ENCODE data around the gene FAM181B. TPM values are rescaled to one million over a fixed set of nuclear protein-coding genes. Genes with fewer than 3 reads are reported as not detected.
A peak's percentile ranks its signal among the peaks of the same experiment; 100 is the strongest.
"Not testable (repeated sequence)": the region's sequence is repeated elsewhere in the genome, so short reads cannot be mapped to it uniquely, and the experiment has no call there.

FAM181B gene
- total RNA-seq, 1 experiment from 2014 or later: 0.23 TPM

DNA sequence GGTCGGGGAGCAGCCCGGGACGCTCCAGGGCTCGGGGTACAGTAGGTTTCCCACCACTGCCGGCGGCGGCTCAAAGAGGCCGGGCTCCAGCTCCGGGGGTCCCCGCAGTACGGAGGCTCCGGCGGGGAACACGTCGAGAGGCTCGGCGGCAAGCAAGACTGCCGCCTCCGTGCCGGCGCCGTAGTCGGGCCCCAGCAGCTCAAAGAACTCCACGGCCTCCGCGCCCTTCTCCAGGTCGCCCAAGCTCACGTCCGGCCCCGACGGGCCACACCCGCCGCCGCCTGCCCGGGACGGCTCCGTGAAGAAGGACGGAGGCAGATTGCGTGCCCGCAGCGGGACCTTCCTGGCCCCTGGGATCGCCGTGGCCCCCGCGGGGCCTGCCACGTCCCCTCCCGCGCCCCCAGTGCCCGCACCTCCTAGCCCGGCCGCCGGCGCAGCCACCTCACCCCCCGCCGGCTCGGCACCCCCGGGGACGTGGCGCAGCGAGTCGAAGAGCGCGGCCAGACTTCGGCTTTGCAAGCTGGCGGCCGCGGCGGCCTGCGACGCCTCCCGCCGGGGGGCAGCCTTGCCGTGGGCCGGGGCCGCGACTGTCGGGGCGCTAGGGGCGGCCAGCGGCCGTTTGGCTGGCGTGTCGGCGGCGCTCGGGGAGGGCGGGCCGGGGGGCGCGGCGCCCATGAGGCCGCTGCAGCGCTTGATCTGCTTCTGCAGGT, 775 bp downstream of the FAM181B start:
- DNase-seq (ENCODE audit: low read depth): peak; percentile 27

DNA sequence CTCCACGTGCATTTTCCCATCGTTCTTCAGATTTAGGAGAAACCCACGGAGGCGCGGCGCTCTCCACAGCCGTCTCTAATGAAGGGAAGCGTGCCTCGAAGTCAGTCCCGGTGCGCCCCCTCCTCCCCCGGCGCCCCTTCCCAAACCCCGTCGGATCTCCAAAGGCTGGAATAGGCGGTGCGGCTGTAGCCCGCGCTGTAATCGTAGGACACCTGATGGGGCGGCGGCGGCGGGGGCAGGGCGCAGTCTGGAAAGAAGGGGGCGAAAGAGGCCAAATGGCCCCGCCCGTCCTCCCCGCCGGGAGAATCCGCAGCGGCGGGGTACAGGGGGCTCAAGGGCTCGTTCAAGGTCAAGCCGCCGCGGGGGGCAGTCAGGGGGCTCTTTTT, 1.3 kb downstream of the FAM181B start:
- DNase-seq (ENCODE audit: low read depth): no peak

DNA sequence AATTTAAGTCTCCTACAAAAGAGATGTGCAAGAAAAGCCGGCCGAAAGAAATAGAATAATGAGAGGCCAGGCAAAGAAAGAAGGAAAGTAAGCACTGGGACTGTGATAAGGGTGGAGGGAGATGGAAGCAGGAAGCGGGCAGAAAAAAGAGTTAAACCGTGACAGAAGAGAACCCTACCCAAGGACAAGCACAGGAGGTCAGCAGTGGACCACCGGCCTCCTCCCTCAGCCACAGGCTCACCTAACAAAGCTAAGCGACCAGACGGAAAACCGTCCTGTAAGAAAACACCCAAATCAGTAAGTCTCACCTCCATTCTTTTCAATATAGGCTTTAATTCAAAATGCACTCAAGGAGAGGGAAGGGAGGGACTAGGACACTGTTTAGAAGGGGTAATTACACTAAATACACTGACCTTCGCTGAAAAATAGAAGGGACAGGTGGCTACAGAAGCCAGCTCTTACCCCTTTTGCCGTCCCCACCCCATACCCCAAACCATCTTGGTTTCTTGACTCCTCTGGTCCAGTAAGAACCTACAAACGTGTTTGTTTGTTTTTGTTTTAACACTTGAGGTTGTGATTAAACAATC, 1.9 kb downstream of the FAM181B start:
- DNase-seq (ENCODE audit: low read depth): no peak

DNA sequence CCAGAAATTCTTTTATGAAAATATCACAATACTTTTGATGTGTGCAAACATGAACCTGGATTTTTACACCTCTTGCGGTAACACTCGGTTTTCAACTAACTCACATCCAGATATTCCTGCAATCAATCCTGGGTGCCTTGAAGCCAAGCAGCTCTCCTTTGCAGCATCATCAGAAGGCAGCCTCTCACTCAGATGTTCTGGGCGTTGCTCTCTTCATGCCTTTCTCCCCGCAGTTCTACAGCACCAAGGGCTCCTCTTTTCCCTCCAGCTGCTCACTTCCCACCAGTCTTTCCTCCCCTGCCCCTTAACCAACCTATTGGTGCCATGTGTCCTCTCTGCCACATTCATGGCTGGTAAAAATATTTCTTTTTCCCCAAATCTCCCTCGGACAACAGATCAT, 2.9 kb downstream of the FAM181B start:
- no peak for DNase-seq (ENCODE audit: low read depth)

DNA sequence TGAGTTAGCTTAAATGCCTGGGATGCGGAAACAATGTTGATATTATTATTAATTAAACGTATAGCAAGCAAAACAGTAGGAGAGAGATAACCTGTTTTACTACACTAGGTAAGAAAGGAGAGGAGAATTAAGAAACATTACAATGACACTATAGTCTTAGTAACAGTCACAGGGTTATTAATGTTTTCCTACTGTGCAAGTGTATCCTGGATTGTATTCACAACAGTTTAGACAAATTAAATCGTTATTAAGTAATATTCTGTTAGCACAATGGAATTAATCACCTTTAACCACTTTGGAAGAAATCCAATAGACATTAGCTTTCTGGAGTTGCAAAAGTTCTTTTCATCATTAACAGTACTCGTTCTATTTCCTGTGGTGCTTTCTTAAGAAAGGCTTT, 3.4 kb downstream of the FAM181B start:
- DNase-seq (ENCODE audit: low read depth): no peak

DNA sequence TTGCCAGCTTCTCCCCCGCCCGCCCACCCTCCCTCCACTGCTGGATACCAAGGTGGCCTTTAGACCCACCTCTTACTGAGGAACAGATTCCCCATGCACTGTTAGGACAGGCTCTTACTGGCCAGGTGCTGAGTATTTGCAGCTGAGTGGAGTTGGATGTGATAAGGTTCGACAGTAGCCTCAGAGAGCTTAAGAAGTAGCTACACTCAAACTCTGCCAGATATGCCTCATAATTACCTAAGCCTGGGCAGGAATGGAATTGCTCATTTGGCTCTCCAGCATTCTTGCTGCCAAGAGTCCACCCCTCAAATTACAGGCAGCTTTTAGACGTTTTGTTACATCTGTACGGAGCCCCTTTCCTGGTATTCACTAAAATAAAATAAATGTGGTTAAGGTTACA, 9.6 kb downstream of the FAM181B start:
- no peak for DNase-seq (ENCODE audit: low read depth)

DNA sequence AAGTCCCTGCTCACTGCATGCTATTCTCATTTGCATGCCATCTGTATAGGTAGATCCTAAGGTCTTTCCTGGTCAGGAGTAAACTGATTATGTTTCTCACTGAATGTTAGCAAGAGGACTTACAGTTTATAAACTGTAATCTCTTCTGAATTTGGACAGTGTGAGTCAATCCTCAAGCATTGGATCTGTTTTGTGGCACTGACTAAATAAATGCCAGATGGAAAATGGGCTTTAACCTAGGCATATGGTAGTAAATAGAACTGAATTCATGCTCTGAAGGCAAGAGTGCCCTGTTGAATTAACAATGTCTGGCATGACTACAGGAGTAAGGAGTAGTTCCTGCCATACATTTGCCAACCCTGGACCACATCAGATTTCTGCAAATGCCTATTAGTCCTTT, 11.4 kb downstream of the FAM181B start:
- DNase-seq (ENCODE audit: low read depth): no peak

- DNase-seq (ENCODE audit: low read depth): no peak
Observed at GRCh38 chr11:82720267-82721065, 13.2 kb downstream of the FAM181B start.

DNA sequence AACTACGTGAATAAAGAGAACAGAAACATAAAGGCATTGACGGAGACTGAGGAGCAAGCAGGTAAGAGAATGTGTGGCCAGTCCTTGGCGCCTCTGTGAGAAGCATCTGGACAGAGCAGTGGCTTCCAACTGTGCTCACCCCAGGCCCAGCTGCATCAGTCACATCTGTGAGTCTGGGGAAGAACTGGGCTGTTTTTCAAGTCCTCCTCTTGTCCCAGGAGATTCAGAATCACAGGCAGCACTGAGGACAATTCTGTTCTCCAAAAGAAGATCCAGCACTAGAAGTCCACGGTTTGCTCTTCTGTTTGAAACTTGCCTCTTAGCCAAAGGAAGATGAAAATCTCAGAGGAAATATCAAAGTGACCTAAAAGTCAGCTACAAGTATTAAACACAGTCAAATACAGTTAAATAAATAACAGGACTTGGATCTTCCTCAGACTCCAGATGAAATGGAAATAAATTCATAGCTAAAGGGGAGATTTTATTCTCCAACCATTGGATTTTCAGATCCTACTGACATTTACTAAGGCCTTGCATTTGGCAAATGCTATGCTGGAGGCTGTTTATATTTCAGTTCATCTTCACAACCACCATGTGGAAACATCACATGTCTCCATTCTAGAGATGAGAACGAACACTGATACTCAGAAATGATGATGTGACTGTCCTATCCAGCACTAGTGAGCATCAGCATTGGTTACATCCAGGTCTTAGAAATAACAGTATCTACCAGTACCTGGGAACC, 14.1 kb downstream of the FAM181B start:
- DNase-seq (ENCODE audit: low read depth): no peak

- no peak for DNase-seq (ENCODE audit: low read depth)
Observed at GRCh38 chr11:82718821-82719220, 14.8 kb downstream of the FAM181B start.

- DNase-seq (ENCODE audit: low read depth): peak; percentile 29
Observed at GRCh38 chr11:82718307-82718706, 15.4 kb downstream of the FAM181B start.

DNA sequence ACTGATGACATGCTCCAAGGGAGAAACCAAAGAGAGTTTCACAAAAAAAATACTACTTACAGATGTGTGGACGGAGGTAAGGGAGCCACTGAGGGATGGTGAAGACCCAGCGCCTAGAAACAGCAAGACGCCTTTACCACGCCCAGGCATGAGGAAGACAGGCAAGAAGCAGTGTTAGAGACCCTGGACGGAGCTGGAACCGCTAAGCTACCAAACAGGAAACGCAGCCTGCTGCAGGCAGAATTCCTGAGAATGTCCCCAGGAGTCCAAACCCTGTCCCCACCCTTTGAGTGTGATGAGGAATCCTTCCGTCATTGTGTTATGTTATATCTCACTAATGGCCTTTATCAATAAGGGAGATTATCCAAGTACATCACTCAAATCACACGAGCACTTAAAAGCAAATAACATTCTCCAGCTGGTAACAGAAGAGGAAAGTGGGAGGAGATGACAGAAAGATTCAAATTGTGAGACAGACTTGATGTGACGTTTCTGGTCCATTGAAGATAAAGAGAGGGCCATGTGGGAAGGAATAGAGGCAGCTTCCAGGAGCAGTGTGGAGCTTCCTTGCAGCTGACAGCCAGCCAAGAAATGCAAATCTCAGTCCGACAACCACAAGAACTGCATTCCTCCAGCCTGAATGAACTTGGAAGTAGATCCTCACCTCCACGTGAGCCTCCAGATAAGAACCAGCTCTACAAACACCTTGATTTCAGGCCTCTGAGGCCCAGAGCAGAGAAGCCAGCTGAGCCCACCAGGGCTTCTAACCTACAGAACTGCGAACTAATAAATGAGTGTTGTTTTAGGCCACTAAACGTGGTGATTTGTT, 19.1 kb downstream of the FAM181B start:
- DNase-seq (ENCODE audit: low read depth): peak; percentile 25

GRCh38 chr11:82711648-82712047, 22.0 kb downstream of the FAM181B start:
- no peak for DNase-seq (ENCODE audit: low read depth)

GRCh38 chr11:82703796-82704195, 29.9 kb downstream of the FAM181B start:
- no peak for DNase-seq (ENCODE audit: low read depth)

DNA sequence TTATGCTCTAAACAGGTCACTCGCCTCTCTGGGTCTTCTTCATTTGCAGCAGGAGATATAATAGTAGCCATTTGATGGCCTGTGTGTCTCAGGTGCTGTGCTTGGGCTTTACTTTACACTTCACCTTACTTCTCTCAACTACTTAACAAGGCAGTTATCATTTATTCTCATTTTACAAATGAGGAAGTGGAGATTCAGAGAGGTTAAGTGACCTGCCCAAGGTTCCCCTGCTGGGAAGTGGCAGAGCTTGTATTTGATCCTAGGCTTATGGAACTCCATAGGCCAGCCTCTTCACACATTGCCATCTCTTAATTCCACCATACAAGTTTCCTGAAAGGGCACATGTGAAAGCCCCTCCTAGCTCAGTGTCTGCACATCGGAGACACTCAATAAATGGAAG, 30.4 kb downstream of the FAM181B start:
- DNase-seq (ENCODE audit: low read depth): no peak

GRCh38 chr11:82701847-82702520, 31.7 kb downstream of the FAM181B start:
- DNase-seq (ENCODE audit: low read depth): peak; percentile 33

- DNase-seq (ENCODE audit: low read depth): no peak
Observed at GRCh38 chr11:82698576-82699352, 34.9 kb downstream of the FAM181B start.

GRCh38 chr11:82692981-82693380, 40.7 kb downstream of the FAM181B start:
- no peak for DNase-seq (ENCODE audit: low read depth)

GRCh38 chr11:82689347-82689746, 44.3 kb downstream of the FAM181B start:
- not testable (repeated sequence) for DNase-seq (ENCODE audit: low read depth)

GRCh38 chr11:82686211-82686610, 47.5 kb downstream of the FAM181B start:
- no peak for DNase-seq (ENCODE audit: low read depth)

Measured in Daoy (cell line).